Measurements from ENCODE around the gene THADA.

GRCh38 chr2:43276962-43277391 lies 318.9 kb downstream of the THADA start:
- TF ChIP-seq CTCF (optimal IDR thresholded peaks at IDR 0.05 in 1 of 3, IDR thresholded peaks at IDR 0.05 in 1 of 3, conservative IDR thresholded peaks at IDR 0.05 in 1 of 3; ENCODE audit: extremely low read depth in 1 of 3, insufficient read depth in 2 of 3, low read length in 3 of 3) (no peak), EZH2 (IDR thresholded peaks at IDR 0.05; ENCODE audit: low read length) (no peak)

Measured in keratinocyte (primary cell).